ENCODE measurements around the gene NXPH1.

NXPH1 gene

DNA sequence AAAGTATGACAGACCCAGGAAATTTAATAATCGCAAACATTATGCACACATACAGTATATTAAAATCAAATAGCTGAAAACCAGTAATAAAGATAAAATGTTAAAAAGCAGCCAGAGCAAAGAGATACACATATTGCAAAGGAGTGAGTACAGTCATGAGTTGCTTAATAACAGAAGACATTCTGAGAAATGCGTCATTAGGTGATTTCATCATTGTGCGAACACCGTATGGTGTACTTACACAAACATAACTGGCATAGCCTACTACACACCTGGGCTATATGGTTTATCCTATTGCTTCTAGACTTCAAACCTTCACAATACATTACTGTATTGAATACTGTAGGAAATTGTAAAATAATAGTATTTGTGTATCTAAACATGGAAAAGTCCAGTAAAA, 367.6 kb downstream of the NXPH1 start:
- TF ChIP-seq, protein P1, sequence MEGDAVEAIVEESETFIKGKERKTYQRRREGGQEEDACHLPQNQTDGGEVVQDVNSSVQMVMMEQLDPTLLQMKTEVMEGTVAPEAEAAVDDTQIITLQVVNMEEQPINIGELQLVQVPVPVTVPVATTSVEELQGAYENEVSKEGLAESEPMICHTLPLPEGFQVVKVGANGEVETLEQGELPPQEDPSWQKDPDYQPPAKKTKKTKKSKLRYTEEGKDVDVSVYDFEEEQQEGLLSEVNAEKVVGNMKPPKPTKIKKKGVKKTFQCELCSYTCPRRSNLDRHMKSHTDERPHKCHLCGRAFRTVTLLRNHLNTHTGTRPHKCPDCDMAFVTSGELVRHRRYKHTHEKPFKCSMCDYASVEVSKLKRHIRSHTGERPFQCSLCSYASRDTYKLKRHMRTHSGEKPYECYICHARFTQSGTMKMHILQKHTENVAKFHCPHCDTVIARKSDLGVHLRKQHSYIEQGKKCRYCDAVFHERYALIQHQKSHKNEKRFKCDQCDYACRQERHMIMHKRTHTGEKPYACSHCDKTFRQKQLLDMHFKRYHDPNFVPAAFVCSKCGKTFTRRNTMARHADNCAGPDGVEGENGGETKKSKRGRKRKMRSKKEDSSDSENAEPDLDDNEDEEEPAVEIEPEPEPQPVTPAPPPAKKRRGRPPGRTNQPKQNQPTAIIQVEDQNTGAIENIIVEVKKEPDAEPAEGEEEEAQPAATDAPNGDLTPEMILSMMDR (IDR thresholded peaks at IDR 0.05; ENCODE audit: low read depth, low read length): no peak
- no peak for DNase-seq (ENCODE audit: extremely low read depth, low read depth)

All from AG09319 (cell line).